Measurements from ENCODE around the gene THAP3.

The THAP3 gene

GRCh38 chr1:6666696-6667095 is 42.0 kb downstream of the THAP3 start:
- no peak for DNase-seq (ENCODE audit: low read depth in 2 of 2, low spot score in 1 of 2)

- DNase-seq (ENCODE audit: low read depth in 2 of 2, low spot score in 1 of 2): no peak
Measured at GRCh38 chr1:6667139-6667538, 42.5 kb downstream of the THAP3 start.

- DNase-seq (ENCODE audit: low read depth in 2 of 2, low spot score in 1 of 2): no peak
Measured at GRCh38 chr1:6668503-6668902, 43.8 kb downstream of the THAP3 start.

GRCh38 chr1:6672558-6672957 is 47.9 kb downstream of the THAP3 start:
- DNase-seq (ENCODE audit: low read depth in 2 of 2, low spot score in 1 of 2): no peak

DNA sequence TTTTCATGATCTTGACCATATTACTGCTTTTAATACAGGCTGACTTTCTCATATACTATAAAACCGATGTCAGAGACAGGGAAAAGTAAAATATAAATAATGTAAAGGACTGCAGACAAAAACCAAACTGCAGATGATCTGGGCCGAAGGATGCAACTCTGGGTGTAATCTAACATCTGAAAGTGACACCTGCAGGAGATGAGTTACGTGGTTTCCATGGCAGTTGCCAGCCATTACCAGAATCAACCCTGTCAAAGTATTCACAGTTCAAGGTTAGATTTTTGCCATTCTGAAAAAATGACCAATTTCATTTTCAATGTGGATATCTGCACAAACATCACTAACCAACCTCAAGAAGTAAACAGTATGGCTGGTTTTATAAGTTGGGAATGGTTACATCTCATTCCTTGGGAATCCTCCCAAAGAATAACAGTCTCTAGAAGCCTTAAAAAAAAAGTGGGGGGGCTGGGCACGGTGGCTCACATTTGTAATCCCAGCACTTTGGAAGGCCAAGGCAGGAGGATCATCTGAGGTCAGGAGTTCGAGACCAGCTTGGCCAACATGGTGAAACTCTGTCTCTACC is 49.2 kb downstream of the THAP3 start:
- no peak for DNase-seq (ENCODE audit: low read depth in 2 of 2, low spot score in 1 of 2)

DNA sequence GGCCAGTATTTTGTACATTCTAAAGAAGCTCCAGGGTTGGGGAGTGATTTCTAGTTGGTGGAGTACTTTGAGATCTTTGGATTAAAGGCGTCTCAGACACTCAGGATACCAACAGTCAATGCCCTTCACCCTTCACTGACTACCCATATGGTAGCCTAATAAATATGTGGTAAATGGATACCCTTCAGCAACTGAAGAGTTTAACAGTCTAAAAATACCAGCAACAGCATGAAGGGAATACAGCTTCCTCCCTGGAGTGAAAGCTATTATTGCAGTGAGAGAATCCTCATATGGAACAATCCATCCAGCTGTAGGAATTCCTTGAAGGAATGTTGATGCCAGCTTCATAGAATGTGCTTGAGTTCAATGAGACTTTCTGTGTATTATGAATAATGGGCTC is 50.1 kb downstream of the THAP3 start:
- DNase-seq (ENCODE audit: low read depth in 2 of 2, low spot score in 1 of 2): no peak

- DNase-seq (ENCODE audit: low read depth in 2 of 2, low spot score in 1 of 2): no peak
Measured at GRCh38 chr1:6675941-6676340, 51.3 kb downstream of the THAP3 start.

Measured in stimulated activated CD8-positive, alpha-beta memory T cell treated with anti-CD3 and anti-CD28 coated beads, Interleukin-4, amount 100 ng/mL, for 4 hours (primary cell).